Epidermal melanocyte (primary cell): Measurements from ENCODE around the gene EMX1.

Experiments used
- DNase-seq: peaks from one replicate; pipeline ENCODE4 v3.0.0; 2011; ENCODE audit warnings: low spot score; ENCODE audit not compliant: insufficient read length

The EMX1 gene

DNA sequence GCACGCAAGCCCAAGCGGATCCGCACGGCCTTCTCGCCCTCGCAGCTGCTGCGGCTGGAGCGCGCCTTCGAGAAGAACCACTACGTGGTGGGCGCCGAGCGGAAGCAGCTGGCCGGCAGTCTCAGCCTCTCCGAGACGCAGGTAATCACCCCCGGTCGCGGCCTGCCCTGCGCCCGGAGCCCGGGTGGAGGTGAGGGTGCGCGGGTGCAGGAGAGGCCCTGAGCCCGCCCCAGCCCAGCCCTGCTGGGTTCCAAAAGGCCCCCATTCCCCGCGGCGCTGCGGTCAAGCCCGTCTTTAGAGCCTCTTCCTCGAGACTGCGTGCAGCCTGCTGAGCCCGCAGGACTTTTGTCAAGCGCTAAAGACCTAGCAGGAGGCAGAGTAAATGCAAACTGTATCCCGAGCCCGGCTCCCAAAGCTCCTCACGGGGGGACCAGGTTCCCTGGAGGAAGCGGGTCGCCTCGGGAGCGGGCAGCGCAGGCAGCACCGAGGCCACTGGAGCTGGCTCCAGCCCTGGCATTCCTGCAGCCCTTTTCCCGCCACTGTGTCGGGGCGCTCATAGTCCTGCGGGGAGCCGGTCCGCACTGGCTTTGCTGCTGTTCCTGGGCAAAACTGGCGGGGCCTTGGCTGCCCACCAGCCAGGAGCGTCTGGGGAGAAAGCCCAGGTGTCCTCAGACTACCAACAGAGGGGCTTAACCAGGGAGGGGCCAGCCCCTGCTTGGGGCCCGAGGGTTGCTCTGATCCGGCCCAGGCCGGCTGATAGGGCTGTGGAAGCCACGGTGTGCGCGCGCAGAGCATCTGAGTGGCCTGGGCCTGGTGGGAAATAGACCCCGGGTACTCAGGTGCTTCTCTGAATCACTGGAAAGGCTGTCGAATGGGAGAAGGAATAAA, 7.3 kb downstream of the EMX1 start:
- DNase-seq, result no peak

DNA sequence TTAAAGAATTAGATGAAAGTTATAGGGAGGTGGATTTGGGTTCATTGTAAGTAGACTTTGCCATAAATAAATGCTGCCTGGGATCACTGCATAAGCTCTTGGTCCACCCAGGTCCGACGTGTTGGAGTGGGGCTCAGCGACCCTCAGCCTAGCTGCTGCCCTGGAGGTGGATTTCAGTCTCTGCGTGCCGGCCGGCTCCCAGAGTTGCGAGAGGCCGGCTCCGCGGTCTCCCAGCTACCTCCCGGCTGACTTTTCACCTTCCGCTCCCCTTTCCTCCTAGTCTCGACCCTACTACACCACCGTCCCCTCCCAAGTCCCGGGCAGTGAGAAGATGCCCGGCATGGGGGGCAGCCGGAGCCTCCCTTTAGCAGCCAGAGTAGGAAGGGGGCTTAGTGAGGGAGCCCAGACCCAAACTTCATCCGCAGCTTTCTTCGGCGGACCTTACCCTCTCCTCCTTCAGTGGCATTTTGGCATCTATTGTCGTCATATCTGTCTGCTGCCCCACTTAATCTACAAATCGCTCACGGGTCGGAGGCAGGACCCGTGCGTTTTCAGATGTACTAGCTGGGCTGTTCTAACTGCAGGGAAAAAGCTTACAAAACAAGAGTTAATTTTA, 8.1 kb downstream of the EMX1 start:
- no peak for DNase-seq

DNA sequence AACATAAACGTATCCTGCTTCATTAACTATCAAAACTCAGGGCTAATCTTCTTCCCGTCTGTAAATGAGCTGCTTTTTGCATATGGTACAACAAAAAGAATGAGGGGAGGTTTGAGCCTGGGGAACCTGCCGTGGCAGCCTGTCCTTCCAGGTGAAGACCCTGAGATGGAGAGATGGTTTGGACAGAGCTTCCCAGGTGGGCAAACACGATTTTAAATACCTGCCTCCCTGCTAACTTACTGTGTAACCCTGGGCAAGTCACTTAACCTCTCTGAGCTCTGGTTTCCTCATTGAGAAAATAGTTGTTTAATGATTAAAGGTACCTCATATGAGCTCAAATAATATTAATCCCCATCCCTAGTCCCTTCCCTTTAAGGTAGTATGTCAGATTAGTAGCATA, 9.0 kb downstream of the EMX1 start:
- DNase-seq, result no peak

DNA sequence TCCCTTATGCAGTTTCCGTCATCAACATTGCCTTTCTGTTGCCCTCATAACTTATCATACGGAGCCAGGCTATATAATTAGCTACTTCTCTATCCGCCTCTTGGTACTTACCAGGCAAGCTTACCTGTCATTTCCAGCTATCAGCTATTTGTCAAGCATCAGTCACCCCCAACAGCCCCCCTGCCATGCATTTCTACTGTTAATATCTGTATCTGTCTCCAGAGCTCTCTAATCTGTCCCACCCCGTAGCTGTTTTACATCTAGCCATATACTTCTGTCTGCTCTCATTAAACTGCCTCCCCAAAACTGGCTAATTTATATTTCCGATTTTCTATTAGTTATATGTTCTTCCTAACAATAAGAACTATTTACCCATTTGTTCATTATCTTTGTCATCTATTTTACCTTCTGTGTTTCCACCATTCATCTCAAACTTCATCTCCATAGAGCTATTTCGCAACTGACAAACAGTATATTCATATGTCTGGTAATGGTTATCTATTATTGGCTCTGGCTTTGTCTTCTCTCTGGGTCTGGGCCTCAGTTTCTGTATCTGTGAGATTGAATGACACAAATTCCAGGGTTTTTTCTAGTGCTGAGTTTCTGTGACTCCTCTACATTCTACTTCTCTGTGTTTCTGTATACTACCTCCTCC, 9.6 kb downstream of the EMX1 start:
- DNase-seq, result no peak

DNA sequence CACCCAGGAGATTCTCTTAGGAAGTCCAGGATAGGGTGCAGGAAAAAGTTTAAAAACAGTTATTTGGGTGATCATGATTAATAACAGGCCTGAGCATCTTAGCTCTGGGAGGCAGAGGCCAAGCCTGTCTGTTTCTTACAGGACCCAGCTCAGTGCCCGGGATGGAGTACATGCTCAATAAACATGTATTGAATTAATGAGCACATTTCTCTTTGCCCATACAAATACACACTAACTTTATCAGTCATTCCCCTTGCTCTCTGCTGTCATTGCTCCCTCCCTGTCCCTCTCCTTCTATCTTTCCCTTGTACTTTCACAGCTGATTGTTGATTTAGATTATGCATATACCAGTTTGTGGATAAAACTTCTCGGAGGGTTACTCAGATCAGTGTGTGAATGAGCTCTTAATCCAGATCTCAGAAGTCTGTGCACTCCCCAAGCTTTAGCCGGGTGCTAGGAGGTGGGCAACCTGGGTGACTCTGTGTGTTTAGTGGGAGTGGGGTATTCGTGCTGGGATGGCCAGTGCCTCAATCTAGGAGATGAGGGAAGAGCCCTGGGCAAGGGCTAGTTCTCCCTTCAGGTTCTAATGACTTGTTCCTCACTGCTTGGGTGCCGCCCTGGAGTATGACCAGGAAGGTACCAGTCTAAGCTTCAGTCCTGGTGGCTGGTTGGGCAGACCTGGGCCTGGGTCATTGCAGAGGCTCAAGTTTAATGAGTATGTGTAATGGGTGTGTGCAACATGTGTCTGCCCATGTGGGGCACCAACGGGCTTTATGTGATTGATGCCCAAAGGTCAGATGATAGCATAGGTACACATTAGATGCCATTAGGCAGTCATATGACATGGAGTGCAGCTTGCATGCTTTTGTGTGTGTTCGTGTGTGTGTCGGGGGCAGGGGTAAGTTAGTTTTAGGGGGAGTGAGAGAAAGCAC, 10.6 kb downstream of the EMX1 start:
- DNase-seq, result no peak

DNA sequence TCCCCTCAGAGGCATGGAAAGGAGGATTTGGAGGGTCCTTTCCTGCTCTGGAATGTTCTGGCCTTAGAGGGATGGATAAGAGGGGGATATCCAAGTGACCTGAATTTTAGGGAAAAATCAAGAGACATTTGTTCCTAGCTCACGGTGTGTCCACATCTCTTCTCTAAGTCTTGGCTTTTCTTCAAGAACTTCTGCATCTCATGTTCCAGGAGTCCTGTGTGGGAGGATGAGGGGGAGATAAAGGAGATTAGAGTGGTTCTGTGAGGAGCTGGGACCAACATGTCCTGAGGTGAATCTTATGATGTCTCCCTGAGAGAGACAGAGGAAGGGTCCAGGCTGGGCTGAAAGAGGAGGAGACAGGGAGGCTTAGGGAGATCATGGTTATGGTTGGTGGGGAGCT, 11.7 kb downstream of the EMX1 start:
- DNase-seq, result no peak

DNA sequence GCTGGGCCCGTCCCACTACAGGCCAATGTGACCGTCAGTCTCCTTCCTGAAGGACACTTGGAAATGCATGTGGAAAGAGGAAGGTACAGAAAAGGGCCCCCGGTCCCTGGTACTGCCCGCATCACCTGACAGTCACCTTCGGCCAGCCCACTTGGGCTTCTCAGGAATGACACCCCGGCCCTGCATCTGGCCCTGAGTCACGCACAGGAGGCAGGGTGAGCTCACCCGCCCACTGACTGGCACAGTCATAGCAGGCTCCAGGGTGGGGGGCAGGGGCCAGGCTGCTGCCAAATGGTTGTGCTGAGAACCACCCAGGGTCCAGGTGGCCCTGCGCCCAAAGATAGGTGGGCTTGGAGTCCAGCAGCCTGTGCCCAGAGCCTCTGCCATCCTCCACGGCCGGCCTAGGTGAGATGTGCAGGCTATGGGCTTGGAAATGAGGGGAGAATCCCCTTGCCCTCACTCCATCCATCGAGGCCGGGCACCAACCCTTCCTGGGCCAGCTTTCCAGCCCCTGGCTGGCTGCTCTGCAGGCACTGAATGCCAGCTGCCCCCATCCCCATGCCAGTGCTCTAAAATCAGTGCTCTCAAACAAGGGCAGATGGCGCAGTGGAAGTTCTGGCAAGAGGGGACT, 14.1 kb downstream of the EMX1 start:
- DNase-seq, result no peak

DNA sequence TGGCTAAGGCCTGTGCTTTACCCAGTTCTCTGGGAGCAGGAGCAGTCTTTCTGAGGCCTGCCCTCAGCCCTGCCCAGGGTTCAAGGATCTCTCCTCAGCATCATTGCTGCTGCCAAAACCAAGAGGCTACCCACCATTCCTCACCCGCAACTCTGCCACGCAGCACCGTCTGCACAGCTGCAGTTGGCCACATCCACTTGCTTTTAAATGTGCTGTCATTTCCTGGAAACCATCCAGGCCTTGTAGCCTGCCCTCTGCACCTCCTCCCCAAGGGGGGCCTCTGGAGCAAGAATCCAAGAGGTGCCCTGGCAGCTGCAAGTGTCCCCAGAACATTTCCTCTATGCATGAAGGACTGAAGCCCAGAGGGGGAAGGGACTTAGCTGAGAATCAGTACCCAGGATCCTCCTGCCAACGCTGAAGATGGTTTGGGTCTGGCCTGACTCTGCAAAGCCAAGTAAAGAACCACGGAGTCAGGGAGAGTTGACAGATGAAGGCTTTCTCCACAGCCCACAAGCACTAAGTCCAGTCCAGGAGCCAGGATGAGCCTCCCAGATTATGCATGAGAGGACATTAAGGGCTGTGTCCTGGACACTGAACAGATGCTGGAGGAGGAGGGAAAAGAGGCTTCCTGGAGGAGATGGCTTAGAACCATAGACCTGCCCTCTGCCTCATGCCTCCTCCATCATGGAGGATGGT, 14.9 kb downstream of the EMX1 start:
- no peak for DNase-seq

DNA sequence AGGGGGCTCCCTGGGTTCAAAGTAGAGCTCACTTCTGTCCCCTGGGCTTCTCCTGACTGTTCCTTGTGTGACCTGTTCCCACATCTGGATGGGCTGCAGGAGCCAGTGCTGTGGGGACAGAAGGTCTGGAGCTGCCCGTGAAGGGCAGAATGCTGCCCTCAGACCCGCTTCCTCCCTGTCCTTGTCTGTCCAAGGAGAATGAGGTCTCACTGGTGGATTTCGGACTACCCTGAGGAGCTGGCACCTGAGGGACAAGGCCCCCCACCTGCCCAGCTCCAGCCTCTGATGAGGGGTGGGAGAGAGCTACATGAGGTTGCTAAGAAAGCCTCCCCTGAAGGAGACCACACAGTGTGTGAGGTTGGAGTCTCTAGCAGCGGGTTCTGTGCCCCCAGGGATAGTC, 15.5 kb downstream of the EMX1 start:
- DNase-seq, result no peak

DNA sequence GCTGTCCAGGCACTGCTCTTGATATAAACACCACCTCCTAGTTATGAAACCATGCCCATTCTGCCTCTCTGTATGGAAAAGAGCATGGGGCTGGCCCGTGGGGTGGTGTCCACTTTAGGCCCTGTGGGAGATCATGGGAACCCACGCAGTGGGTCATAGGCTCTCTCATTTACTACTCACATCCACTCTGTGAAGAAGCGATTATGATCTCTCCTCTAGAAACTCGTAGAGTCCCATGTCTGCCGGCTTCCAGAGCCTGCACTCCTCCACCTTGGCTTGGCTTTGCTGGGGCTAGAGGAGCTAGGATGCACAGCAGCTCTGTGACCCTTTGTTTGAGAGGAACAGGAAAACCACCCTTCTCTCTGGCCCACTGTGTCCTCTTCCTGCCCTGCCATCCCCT, 15.9 kb downstream of the EMX1 start:
- DNase-seq, result no peak

DNA sequence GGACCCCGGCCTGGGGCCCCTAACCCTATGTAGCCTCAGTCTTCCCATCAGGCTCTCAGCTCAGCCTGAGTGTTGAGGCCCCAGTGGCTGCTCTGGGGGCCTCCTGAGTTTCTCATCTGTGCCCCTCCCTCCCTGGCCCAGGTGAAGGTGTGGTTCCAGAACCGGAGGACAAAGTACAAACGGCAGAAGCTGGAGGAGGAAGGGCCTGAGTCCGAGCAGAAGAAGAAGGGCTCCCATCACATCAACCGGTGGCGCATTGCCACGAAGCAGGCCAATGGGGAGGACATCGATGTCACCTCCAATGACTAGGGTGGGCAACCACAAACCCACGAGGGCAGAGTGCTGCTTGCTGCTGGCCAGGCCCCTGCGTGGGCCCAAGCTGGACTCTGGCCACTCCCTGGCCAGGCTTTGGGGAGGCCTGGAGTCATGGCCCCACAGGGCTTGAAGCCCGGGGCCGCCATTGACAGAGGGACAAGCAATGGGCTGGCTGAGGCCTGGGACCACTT, 16.4 kb downstream of the EMX1 start:
- DNase-seq, result no peak

DNA sequence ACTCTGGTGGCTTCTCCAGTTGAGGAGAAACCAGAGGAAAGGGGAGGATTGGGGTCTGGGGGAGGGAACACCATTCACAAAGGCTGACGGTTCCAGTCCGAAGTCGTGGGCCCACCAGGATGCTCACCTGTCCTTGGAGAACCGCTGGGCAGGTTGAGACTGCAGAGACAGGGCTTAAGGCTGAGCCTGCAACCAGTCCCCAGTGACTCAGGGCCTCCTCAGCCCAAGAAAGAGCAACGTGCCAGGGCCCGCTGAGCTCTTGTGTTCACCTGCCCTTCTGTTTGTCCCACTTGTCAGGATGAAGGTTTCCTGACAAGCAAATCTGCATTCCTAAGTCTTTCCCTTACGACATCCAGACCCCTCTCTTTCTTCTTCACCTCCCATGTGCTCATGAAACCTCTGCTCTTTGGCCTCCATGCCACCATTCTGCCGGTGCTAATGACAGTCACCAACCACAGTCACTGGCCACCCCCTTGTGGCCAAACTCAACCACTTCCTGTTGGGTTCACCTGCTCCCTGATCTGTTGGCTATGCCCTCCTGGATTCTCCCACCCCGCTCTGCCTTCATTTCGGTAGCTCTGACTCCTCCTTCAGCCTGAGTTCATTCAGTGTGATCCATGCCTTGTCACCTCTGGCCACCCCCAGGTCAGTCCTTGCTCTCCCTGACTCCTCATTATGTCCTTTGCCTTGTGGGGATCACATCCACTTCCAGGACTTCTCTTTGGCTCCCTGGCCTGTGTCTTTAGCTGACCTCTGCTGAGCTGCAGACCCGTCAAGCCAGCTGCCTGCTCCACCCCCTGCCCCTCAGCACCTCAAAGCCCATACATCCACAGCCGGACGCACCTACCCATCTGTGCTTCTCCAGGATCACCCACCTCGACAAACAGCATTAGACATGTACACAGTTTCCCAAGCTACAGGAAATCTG, 17.6 kb downstream of the EMX1 start:
- DNase-seq, result no peak

DNA sequence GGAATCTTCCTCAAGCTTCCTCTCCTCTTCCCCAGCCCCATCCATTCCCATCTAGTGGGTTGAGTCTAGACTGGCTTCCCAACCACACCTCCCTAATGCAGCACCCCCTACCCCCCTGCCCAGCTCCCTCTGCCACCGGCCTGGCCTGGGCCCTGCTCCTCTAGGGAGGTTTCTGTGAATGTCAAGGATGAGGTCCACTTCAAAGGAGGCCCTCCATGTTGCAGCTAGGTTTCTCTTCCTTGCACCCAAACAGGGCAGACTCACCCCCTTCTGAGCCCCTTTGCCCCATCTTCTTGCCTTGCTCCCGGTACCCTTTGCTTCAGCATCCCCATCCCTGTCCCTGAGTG, 18.3 kb downstream of the EMX1 start:
- DNase-seq, result no peak

DNA sequence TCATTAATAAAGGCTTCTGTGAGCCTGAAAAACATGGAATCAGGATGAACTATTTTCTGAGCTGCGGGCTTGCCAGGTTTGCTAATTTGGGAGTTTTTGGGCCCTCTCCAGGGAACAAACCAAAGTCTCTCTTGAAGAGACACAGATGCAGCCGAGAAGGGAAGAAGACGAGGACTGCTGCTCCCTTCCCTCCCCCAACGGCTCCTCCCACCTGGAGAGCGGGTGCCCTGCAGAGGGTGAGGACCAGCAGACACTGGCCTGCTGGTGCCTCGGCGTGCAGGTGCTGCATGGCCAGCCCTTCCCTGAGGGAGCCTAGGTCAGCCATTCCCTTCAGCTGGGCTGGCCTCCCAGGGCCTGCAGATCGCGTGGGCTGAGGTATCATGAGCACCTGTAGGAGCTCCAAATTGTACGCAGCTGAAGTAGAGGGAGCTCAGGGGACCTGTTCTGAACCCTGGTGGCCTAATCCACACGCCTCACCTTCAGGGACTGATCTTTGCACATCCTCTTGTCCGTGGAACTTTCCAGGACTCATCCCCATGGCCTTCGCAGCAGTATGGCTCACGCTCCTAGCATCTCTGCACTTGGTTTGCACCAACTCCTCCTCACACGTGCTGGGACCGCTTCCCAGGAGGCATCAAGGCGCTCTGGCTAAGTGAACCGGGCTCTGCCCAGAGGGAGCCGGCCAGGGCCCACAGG, 19.5 kb downstream of the EMX1 start:
- DNase-seq, result no peak

DNA sequence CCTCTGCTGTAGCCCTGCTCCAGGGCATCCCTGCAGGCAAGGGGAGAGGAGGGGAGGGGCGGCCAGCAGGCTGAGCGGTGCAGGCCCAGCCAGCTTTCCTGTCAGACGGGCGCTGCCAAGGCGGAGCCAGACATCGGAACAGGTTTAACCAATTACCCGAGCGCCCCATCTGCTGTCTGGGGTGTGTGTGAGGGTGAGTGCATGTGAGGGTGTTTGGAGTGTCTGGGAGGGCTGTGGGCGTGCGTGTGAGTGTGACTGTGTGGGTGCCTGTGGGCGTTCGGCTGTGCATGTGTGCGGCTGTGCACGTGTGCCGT, 20.0 kb downstream of the EMX1 start:
- DNase-seq, result no peak

DNA sequence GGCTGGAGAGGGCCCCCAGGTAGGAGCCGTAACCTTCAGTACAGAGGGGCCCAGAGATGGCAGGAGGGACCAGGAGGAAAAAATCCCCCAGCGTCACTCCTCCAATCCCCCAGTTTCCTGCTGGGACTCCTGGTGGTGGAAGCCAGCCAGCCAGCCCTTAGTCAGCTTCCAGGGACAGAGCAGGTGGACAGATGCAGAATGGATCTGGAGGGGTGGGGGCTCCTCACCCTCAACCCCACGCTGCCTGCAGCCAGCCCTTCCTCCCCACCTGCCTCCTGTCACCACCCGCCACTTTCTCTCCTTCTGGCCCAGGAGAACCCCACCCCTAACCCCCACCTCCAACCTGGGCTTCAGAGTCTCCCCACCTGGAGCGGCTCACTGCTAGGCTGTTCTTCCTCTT, 21.1 kb downstream of the EMX1 start:
- no peak for DNase-seq

DNA sequence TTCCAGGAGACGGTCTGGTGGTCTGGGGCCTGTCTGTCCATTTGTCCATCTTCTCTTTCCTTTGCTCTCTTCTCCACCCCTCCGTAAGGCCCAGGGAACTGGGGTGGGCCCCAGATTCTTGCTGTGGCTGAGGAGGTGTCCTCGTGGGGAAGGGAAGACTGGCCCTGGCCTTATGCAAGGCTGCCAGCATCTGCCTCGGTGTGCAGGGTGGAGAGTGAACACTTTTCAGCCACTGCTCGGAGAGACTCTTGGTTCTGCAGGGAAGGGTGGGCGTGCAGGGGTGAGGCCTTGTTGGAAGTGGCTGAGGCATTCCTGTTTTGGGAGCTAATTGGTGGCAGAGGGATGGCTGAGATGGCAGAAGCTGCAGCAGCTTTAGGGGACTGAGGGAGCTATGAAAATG, 23.0 kb downstream of the EMX1 start:
- no peak for DNase-seq

DNA sequence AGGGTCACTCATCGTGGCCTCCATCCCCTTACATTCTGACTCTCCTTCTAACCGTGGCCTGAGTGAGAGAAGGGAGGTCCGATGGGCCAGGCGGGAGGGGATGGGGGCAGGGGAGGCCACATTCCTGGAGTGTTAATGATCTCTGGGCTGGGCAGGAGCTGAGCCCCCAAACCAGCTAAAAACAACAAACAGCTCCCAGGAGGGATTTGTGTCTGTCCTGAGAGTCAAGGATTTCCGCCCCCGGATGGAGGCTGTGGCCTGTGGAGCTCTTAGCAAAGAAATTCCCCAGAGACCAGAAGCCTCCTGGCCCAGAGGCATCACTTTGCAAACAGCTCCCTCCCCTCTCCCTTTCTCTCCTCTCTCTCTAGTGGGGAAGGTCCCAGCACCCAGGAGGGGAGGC, 23.5 kb downstream of the EMX1 start:
- no peak for DNase-seq

DNA sequence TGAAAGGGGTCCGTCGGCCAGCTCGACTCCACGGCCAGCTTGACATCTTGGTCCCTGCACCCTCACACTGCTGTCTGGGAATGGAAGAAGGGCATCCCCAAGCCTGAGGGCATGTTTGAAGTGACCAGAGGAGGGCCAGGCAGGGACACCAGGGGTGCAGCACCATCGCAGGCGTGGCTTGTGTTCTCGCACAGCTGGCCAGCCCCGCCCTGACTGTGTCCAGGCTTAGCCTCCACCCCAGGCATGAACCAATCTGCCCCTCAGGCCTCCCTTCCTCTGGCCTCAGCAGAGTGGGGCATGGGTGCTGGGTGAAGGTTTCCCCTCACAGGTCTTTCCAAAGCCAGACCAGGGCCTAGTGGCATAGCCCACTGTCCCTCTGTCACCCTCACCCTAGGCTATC, 25.0 kb downstream of the EMX1 start:
- DNase-seq, result no peak
